Left cardiac atrium (tissue), 4 donors: ENCODE data around the gene PKN3. TPM values are rescaled to one million over a fixed set of nuclear protein-coding genes. Genes with fewer than 3 reads are reported as not detected.

Experiments used
- ATAC-seq, 2 donors: fragments of 200-7000 bp; cut with Tn5 transposase; one replicate each; pipeline ENCODE4 v1.9.1; 2020; ENCODE audit warnings: mild to moderate bottlenecking in 2 of 2, moderate library complexity in 2 of 2
- DNase-seq: peaks from one replicate; pipeline ENCODE4 v3.0.0-alpha.2; 2020
- intact Hi-C, 2 donors: fragments of 100-400 bp; cut with DNase I; formaldehyde crosslinking; loops; one replicate each; pipeline versions ENCODE4 v1.14.1 to v1.15.1; 2022 to 2023
- total RNA-seq, 2 donors: library from RNA; stranded (reverse); fragmentation: NEBNext Ultra II Directional; extraction: Animal tissue kit (Norgen Biotek cat#: 25700); gene quantifications; one replicate each; pipeline ENCODE4 v1.2.1, GENCODE V29; 2021
- donor health status: DM: no; HTN: yes; CAD: no.
- donor health status: DM: no; HTN: yes; CAD: no; lungs with severe emphysema.
- donor health status: DM: yes; HTN: yes; CAD: no.
- donor health status: Dilated cardiomyopathy.

The PKN3 gene
- total RNA-seq, 2 donors from 2014 or later, result 6.2 to 11.2 TPM

DNA sequence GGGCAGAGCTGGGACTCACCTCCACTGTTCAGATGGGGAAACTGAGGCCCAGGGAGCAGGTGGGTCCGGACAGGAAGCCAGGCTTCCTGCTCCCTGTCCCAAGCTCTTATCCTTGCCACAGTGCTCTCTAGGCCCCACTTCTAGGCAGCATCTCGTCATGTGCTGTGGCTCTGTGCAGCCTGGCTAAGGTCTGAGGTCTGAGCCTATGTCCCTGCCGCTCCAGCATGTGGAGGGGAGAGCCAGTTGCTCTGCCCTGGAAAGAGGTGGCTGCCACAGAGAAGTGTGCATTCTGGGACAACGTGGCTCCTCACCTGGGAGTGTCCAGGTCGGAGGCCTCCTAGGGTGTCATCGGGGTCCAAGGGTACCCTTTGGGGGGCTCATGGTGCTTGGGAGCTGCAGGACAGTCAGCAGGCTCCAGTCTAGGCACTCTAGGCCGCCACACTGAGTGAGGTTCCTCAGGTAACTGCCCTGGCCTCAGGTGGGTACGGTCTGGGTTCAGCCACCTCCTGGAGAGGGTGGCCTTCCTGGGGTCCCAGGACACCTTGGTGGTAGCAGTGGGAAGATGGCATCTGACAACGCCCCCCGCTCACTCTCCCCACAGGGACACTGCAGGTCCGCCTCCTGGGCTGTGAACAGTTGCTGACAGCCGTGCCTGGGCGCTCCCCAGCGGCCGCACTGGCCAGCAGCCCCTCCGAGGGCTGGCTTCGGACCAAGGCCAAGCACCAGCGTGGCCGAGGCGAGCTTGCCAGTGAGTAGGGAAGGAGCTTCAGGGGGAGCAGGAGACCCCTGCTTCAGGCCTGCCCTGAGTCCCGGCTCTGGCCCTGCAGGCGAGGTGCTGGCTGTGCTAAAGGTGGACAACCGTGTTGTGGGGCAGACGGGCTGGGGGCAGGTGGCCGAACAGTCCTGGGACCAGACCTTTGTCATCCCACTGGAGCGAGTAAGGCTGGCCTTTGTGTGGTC, 10.4 kb downstream of the PKN3 start:
- DNase-seq, result peak; percentile 3
- ATAC-seq, result peak in 1 of 2 donors; percentile 12
- intact Hi-C loops, result no loop called here

DNA sequence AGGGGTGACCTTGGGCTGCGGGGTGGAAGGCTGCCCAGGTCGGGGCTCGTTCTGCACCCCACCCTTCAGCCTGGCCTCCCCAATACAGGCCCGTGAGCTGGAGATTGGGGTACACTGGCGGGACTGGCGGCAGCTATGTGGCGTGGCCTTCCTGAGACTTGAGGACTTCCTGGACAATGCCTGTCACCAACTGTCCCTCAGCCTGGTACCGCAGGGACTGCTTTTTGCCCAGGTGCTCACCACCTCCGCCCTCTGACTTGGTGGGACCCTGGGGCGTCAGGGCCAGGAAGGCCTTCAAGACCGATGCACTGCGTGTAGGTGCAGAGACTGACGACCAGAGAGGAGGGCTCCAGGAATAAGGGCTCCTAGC, 11.1 kb downstream of the PKN3 start:
- peak; percentile 10 for DNase-seq
- intact Hi-C loops, result no loop called here
- no peak for ATAC-seq

GRCh38 chr9:128713941-128714573, 11.8 kb downstream of the PKN3 start:
- ATAC-seq (no peak), DNase-seq (peak; percentile 12)
- intact Hi-C loops, result no loop called here

DNA sequence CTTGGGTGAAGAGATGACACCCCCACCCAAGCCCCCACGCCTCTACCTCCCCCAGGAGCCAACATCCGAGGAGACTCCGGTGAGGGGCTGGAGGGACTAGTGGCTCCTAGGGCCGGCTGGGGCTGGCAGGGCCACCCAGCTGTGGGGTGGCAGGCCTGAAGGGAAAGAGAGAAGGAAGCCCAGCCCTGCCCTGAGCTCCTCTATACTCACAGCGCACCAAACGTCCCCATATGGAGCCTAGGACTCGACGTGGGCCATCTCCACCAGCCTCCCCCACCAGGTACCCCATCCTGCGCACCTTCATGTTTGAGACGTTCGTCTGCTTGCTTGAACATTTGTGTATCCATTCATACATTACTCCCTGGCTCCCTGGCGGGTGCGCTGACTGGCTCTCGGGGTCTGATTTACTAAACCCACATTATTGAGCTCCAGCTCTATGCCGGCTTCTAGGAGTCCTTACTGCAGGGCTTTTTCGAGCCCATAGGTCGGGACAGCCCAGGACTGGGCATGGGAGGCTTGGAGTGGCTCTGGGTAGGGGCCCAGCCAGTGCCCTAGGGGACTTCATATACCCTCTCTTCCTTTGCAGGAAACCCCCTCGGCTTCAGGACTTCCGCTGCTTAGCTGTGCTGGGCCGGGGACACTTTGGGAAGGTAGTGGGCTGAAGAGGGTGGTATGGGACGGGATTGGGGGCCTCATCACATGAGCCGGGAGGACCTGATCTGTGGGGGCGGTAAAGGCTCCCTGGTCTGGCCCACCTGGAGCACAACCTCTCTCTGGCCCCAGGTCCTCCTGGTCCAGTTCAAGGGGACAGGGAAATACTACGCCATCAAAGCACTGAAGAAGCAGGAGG, 12.5 kb downstream of the PKN3 start:
- intact Hi-C loops, result no loop called here
- peak; percentile 12 for DNase-seq
- no peak for ATAC-seq

DNA sequence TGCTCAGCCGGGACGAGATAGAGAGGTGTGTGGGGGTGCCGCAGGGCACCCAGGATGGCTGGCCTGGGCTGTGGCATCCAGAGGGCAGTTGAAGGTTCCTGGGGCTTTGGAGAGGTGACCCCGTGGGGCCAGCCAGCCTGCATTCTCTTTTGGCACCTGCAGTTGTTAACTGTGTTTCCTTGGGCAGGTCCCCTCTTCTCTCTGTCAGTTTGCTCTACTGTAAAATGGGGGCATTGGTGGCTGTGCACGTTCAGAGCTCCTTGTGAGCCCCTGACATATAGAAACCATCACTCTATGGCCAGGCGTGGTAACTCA, 13.1 kb downstream of the PKN3 start:
- ATAC-seq, result no peak
- peak; percentile 10 for DNase-seq
- intact Hi-C loops, result no loop called here

GRCh38 chr9:128716581-128717254, 14.4 kb downstream of the PKN3 start:
- ATAC-seq, result peak in 1 of 2 donors; percentile 58
- intact Hi-C loops, result no loop called here
- peak; percentile 11 for DNase-seq

DNA sequence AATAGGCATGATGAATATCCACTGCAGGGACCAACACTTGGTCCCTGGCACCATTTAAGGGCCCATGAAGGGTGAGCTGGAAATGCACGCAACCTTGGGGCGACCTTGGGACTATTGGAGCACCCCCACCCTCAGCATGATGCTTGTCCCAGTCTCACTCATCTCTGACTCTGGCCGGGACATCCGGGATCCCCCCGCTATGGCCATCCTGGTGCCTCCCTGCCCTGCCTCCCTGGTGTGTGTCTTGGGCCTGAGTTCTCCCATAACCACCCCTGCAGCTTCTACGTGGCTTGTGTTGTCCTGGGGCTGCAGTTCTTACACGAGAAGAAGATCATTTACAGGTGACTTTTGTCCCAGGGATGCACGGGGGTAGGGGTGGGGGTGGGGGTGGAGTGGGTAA, 15.7 kb downstream of the PKN3 start:
- intact Hi-C loops, result no loop called here
- no peak for ATAC-seq
- no peak for DNase-seq

DNA sequence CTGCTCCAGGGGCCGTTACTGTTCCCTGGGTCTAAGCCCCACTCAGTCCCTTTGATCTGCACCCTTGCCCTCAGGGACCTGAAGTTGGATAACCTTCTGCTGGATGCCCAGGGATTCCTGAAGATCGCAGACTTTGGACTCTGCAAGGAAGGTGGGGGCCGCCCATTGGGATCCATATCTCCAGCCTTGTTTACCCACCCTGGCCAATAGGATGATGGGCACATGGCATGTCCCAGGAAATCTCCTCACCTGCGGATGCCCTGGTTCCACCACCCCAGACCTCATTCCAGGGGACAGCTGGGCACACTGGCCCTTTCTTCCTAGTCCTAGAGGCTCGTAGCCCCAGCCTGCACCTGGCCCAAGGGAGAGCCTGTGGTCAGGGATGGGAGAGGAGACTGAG, 16.2 kb downstream of the PKN3 start:
- intact Hi-C loops, result no loop called here
- no peak for DNase-seq
- ATAC-seq, result no peak

GRCh38 chr9:128719919-128720605, 17.8 kb downstream of the PKN3 start:
- intact Hi-C loops, result no loop called here
- no peak for ATAC-seq
- no peak for DNase-seq

DNA sequence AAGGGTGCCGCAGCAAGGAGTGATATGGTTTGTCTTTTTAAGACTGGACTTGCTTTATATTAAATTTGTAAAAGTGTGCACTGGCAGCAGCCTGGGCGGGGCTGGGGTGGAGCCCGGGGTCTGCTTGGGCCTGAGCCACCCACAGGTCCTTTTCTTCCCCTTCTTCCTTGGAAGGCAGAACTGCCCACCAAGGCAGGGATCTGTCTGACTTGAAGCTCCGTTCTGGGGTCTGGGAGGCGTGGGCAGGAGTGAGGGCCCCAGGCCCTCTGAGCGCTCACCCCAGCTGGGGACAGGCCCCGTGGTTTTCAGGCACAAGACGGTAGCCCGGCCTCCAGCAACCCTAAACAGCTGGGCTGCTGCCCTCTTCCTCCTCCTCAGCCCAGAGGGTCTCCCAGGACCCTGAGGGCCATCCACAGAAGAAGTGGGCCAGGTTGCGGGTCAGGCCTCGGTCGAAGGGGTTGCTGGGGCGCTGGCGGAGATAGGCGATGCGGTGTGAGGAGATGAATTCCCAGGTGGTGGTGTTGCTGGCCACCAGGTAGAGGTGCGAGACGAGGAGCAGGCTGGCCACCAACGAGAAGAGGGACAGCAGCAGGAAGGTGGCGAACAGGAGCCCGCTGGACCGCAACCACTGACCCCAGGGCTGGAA, 18.7 kb downstream of the PKN3 start:
- intact Hi-C loops, result no loop called here
- ATAC-seq, result no peak
- DNase-seq, result no peak

DNA sequence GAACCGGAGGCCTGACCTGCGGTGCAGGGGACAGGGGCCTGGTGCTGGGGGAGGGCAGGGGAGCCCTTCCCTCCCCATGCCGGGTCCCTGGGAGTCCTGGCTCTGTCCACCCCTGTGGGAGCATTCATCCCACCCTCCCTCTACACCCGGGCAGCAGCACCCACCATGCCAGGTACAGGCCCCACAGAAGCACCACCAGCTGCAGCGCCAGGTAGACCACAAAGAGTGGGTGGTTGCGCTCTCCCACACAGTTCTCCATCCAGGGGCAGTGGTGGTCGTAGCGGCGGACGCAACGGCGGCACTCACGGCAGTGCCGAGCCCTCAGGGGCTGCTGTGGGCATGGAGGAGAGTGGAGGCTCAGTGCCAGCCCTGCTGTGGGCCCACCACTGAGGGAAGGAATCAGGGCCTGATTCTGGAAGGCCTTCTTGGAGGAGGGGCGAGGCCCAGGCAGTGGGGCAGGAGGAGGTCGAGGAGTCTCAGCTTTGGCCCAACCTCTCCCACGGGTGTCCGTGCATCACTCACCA, 19.2 kb downstream of the PKN3 start:
- DNase-seq (no peak), ATAC-seq (no peak)
- intact Hi-C loops, result no loop called here

DNA sequence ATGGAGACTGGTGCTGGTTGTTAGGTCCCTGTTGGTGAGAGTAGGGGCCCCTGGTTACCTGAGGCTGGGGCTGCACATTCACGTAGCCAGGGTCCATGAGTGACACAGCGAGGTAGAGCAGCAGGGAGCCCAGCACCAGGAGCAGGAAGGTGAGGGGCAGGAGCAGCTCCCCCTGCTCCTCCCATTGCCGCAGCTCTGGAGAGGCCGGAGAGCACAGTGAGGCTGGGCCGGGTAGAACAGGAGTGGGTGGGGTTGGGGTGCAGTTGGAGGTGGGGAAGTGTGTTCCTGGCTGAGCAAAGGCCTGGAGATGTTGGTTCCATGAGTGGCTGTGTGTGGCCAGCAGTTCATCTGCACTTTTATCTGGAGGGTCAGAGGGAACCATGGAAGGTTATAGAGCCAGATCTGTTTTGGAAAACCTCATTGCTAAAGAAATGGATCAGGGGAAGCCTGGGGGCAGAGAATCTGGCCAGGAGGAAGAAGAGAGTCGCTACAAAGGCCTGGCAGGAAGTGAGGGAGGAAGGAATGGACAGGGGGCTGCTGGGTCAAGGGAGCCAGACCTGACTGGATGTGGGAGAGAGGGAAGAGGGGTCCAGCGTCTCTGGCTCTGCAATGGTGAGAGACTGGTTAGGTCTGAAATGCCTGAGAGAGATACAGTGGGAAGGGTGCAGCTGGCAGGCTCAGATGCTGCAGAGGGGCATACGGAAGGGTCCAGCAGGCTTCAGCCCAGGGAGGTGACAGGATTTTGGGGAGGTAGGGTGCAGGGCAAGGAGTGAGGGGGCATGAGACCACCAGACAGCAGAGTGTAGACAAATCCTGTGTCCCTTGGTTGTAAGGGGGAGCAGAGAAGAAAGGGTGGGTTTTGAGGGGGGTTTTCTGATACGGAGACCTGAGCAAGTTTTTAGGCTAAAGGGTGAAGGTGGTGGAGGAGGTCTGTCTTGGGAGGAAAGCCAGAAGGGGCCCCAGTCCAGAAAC, 20.4 kb downstream of the PKN3 start:
- no peak for DNase-seq
- intact Hi-C loops, result no loop called here

DNA sequence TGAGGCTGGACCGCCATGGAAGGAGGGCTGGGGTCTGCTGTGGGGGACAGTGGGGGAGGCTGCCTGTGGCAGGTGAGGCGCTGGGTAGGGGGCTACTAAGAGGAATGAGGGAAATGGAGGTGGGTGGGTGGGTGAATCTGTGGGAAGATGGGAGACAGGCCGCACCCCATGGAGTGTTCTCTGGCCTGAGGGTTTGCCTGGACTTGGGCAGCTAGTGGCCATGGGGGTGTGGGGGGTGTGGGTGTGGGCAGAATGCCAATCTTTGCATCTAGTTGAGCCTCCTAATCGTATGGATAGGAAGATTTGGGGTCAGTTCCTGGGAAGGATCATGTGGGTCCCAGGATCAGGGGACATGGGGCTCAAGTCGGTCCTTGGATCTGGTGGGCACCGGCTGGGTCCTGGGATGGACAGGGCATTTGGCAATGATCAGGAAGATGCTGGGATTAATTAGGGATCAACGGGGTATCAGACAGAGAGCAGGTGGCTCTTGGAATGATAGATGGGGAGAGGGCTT, 21.1 kb downstream of the PKN3 start:
- DNase-seq, result no peak
- no peak for ATAC-seq
- intact Hi-C loops, result no loop called here

More for the DNA sequence above, 20.4 kb downstream of the PKN3 start:
- ATAC-seq, result no peak

DNA sequence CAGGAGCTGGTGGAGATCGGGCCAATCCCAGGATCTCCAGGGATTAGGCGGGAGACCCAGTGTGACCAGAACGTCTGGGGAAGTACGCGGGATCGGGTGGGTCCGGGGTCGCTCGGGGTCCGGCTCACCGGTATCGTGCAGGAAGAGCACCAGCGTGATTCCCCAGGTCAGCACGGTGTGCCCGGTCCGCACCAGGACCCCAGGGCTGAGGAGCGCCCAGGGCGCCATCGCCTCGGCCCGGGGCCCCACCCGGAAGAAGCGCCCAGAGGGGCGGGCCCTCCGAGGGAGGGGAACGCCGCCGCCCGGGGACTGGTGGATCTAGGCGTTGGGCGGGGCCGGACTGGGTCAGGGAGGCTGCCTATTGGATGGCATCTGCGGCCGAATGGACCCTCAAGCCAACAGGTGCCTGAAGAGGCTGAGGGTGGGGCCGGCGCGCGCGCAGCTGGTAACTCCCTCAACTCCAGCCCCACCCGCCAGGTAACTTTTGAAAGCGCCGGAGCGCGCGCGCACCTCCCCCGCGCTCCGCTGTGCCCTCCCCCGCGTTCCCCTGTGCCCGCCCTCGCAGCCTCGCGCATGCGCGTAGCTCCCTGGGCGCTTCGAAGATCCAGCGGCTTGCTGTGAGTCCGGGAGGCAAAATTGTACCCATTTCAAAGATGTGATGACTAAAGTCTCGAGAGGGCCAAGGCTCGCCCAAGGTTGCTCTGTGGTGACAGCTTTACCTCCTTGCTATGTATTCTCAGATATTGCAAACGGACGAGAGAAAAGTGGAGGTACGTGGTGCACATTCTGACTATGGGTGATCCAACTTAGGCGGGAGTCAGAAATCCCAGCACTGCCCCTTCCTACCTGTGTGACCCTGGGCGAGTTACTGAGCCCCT, 21.8 kb downstream of the PKN3 start, which contains the start of gene ZDHHC12:
Gene ZDHHC12, minus strand, starts transcription at position 262 of the 878 bp plus-strand sequence. Its CDS starts 34 bp downstream, at position 228.
- ATAC-seq, result peak; percentile 97
- peak; percentile 97 for DNase-seq
- intact Hi-C loops, result no loop called here

DNA sequence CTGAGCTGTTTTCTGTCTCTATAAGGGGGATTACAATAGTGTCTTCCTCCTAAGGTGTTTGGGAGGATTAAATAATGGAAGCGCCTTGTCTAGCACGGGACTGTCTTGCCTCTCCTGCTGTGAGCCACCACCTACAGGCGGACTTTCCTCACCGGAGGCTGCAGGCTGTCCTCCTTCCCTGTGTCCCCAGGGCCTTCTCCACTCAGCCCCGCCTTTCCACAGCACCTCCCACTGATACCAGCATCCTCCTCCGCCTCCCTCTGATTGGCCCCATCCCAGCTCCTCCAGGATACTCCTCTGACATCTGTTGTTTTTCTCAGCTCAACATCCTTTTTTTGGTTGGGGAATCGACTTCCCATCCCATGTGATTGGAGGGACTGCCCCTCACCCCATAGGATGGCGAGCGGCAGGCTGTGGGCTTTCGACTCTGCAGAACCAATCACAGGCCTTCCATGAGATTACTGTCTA, 22.5 kb downstream of the PKN3 start:
- DNase-seq (peak; percentile 84), ATAC-seq (peak; percentile 25 to 72)
- intact Hi-C loops, result no loop called here
